ENCODE measurements around the gene VEGFB.
A peak's percentile ranks its signal among the peaks of the same experiment; 100 is the strongest.

The VEGFB gene

GRCh38 chr11:64241241-64241490, 6.8 kb downstream of the VEGFB start:
- no CpG with 5 or more reads among the region's 24 CpGs for WGBS (ENCODE audit: extremely low coverage, insufficient coverage, insufficient read length)
- peak overlapping the region; percentile 95 for H3K27ac ChIP-seq (ENCODE audit: low read depth, low read length)

GRCh38 chr11:64241491-64242374, 7.3 kb downstream of the VEGFB start:
- peak overlapping the region; percentile 94 for H3K4me2 ChIP-seq (ENCODE audit: low read length)
- peaks cover 35% of the 10 kb centered on the region for H3K79me1 ChIP-seq (ENCODE audit: low read length)
- H3K9me3 ChIP-seq (ENCODE audit: insufficient read depth, low read depth, low read length): peaks cover 2% of the 10 kb centered on the region
- H4K12ac ChIP-seq (ENCODE audit: low read depth, low read length): peak overlapping the region; percentile 93
- peaks cover 28 to 37% of the 10 kb centered on the region in 2 experiments for H3K4me1 ChIP-seq (ENCODE audit: control insufficient read depth in 1 of 2, insufficient read depth in 2 of 2, low read length in 2 of 2)
- WGBS (ENCODE audit: extremely low coverage, insufficient coverage, insufficient read length): no CpG with 5 or more reads among the region's 63 CpGs
- peak in 1 of 2 donors; percentile 41 for DNase-seq
- H4K91ac ChIP-seq (ENCODE audit: low read depth, low read length): peak overlapping the region; percentile 99
- H3K4ac ChIP-seq (ENCODE audit: low read depth, low read length): peak overlapping the region; percentile 93
- no peaks in the 10 kb centered on the region for H3K27me3 ChIP-seq (ENCODE audit: insufficient read depth, low read length)
- H2AFZ ChIP-seq (ENCODE audit: insufficient read depth, low read length, poor library complexity): peak overlapping the region; percentile 87
- H3K18ac ChIP-seq (ENCODE audit: low read length): peak overlapping the region; percentile 96
- peak overlapping the region; percentile 94 for H2BK5ac ChIP-seq (ENCODE audit: low read depth, low read length, poor library complexity)
- H2BK12ac ChIP-seq (ENCODE audit: low read length): no peak overlapping the region
- H3K79me2 ChIP-seq (ENCODE audit: control insufficient read depth, insufficient read depth, low read length, poor library complexity): peaks cover 29% of the 10 kb centered on the region
- H3K4me3 ChIP-seq (ENCODE audit: low read depth, low read length): peak overlapping the region; percentile 71
- peak overlapping the region; percentile 93 for H4K8ac ChIP-seq (ENCODE audit: low read depth, low read length)
- H3K27ac ChIP-seq (ENCODE audit: low read depth, low read length): peak overlapping the region; percentile 95
- peak overlapping the region; percentile 80 for H2AK5ac ChIP-seq (ENCODE audit: low read length)
- H3K14ac ChIP-seq (ENCODE audit: low read length): peak overlapping the region; percentile 92
- H3K36me3 ChIP-seq (ENCODE audit: control insufficient read depth in 1 of 2, insufficient read depth in 2 of 2, low read length in 2 of 2): peaks cover 41 to 47% of the 10 kb centered on the region in 2 experiments
- H2BK120ac ChIP-seq (ENCODE audit: insufficient read depth, low read length, poor library complexity): peak overlapping the region; percentile 79
- no peak overlapping the region for H3K23ac ChIP-seq (ENCODE audit: low read length)
- peak overlapping the region; percentile 84 for H3K9ac ChIP-seq (ENCODE audit: low read length)

More at GRCh38 chr11:64241241-64241490, 6.8 kb downstream of the VEGFB start:
- H2BK5ac ChIP-seq (ENCODE audit: low read depth, low read length, poor library complexity): peak overlapping the region; percentile 98
- H2BK12ac ChIP-seq (ENCODE audit: low read length): no peak overlapping the region
- H3K4ac ChIP-seq (ENCODE audit: low read depth, low read length): peak overlapping the region; percentile 97
- H4K91ac ChIP-seq (ENCODE audit: low read depth, low read length): peak overlapping the region; percentile 99
- H3K23ac ChIP-seq (ENCODE audit: low read length): no peak overlapping the region
- peaks cover 42 to 47% of the 10 kb centered on the region in 2 experiments for H3K36me3 ChIP-seq (ENCODE audit: control insufficient read depth in 1 of 2, insufficient read depth in 2 of 2, low read length in 2 of 2)
- H2AK5ac ChIP-seq (ENCODE audit: low read length): peak overlapping the region; percentile 69
- H3K79me1 ChIP-seq (ENCODE audit: low read length): peaks cover 33% of the 10 kb centered on the region
- H3K4me3 ChIP-seq (ENCODE audit: low read depth, low read length): peak overlapping the region; percentile 76
- H3K18ac ChIP-seq (ENCODE audit: low read length): peak overlapping the region; percentile 87
- H2BK120ac ChIP-seq (ENCODE audit: insufficient read depth, low read length, poor library complexity): peak overlapping the region; percentile 98
- peak; percentile 99 to 100 for DNase-seq
- peak overlapping the region; percentile 68 for H3K4me2 ChIP-seq (ENCODE audit: low read length)
- peak overlapping the region; percentile 98 for H3K14ac ChIP-seq (ENCODE audit: low read length)
- H3K27me3 ChIP-seq (ENCODE audit: insufficient read depth, low read length): no peaks in the 10 kb centered on the region
- peaks cover 28 to 37% of the 10 kb centered on the region in 2 experiments for H3K4me1 ChIP-seq (ENCODE audit: control insufficient read depth in 1 of 2, insufficient read depth in 2 of 2, low read length in 2 of 2)
- peak overlapping the region; percentile 87 for H2AFZ ChIP-seq (ENCODE audit: insufficient read depth, low read length, poor library complexity)
- peak overlapping the region; percentile 95 for H4K12ac ChIP-seq (ENCODE audit: low read depth, low read length)
- peak overlapping the region; percentile 99 for H4K8ac ChIP-seq (ENCODE audit: low read depth, low read length)
- H3K9ac ChIP-seq (ENCODE audit: low read length): peak overlapping the region; percentile 68
- H3K9me3 ChIP-seq (ENCODE audit: insufficient read depth, low read depth, low read length): peaks cover 2% of the 10 kb centered on the region
- H3K79me2 ChIP-seq (ENCODE audit: control insufficient read depth, insufficient read depth, low read length, poor library complexity): peaks cover 27% of the 10 kb centered on the region

GRCh38 chr11:64243236-64243854, 9.0 kb downstream of the VEGFB start:
- Histone ChIP-seq H3K14ac (ENCODE audit: low read length) (no peak overlapping the region), H3K23ac (ENCODE audit: low read length) (no peak overlapping the region), H2AK5ac (ENCODE audit: low read length) (peak overlapping the region; percentile 18), H3K4me3 (ENCODE audit: low read depth, low read length) (no peak overlapping the region), H3K9ac (ENCODE audit: low read length) (no peak overlapping the region), H4K12ac (ENCODE audit: low read depth, low read length) (no peak overlapping the region), H3K9me3 (ENCODE audit: insufficient read depth, low read depth, low read length) (peaks cover 4% of the 10 kb centered on the region), H3K36me3 (ENCODE audit: control insufficient read depth in 1 of 2, insufficient read depth in 2 of 2, low read length in 2 of 2) (peaks cover 28 to 34% of the 10 kb centered on the region in 2 experiments), H3K4me1 (ENCODE audit: control insufficient read depth in 1 of 2, insufficient read depth in 2 of 2, low read length in 2 of 2) (peaks cover 28 to 42% of the 10 kb centered on the region in 2 experiments), H4K91ac (ENCODE audit: low read depth, low read length) (no peak overlapping the region), H3K27me3 (ENCODE audit: insufficient read depth, low read length) (no peaks in the 10 kb centered on the region), H2AFZ (ENCODE audit: insufficient read depth, low read length, poor library complexity) (peak overlapping the region; percentile 17), H3K18ac (ENCODE audit: low read length) (no peak overlapping the region), H3K79me1 (ENCODE audit: low read length) (peaks cover 44% of the 10 kb centered on the region), H3K79me2 (ENCODE audit: control insufficient read depth, insufficient read depth, low read length, poor library complexity) (peaks cover 32% of the 10 kb centered on the region), H3K27ac (ENCODE audit: low read depth, low read length) (peak overlapping the region; percentile 22), H4K8ac (ENCODE audit: low read depth, low read length) (peak overlapping the region; percentile 22), H2BK12ac (ENCODE audit: low read length) (no peak overlapping the region), H2BK120ac (ENCODE audit: insufficient read depth, low read length, poor library complexity) (no peak overlapping the region), H3K4ac (ENCODE audit: low read depth, low read length) (no peak overlapping the region), H3K4me2 (ENCODE audit: low read length) (no peak overlapping the region), H2BK5ac (ENCODE audit: low read depth, low read length, poor library complexity) (no peak overlapping the region)
- WGBS (ENCODE audit: extremely low coverage, insufficient coverage, insufficient read length): no CpG with 5 or more reads among the region's 8 CpGs
- DNase-seq: no peak

DNA sequence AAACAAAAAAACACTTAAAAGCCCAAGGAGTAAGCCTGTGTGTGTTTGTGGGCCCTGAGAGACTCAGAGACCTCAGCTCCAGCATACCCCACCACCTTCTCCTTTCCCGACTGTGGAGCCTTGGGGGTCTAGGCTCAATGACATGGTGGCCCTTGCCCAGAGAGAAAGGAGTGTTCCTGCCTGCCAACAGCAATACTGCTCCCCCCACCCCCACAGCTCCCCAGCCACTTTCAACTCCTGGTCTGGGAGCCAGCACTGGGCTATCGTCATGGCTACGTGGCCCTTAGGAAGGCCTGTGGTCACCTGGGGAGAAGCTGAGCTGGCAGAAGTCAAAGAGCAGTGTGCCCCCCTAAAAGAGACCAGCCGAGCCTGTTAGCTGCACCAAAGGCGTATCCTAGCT, 9.7 kb downstream of the VEGFB start:
- Histone ChIP-seq H2AK5ac (ENCODE audit: low read length) (no peak overlapping the region), H3K23ac (ENCODE audit: low read length) (no peak overlapping the region), H3K4me1 (ENCODE audit: control insufficient read depth in 1 of 2, insufficient read depth in 2 of 2, low read length in 2 of 2) (peaks cover 28 to 42% of the 10 kb centered on the region in 2 experiments), H4K12ac (ENCODE audit: low read depth, low read length) (no peak overlapping the region), H3K27ac (ENCODE audit: low read depth, low read length) (no peak overlapping the region), H3K4me3 (ENCODE audit: low read depth, low read length) (no peak overlapping the region), H3K4me2 (ENCODE audit: low read length) (no peak overlapping the region), H3K36me3 (ENCODE audit: control insufficient read depth in 1 of 2, insufficient read depth in 2 of 2, low read length in 2 of 2) (peaks cover 20 to 27% of the 10 kb centered on the region in 2 experiments), H4K91ac (ENCODE audit: low read depth, low read length) (no peak overlapping the region), H3K9ac (ENCODE audit: low read length) (no peak overlapping the region), H3K4ac (ENCODE audit: low read depth, low read length) (peak overlapping the region; percentile 23), H2BK120ac (ENCODE audit: insufficient read depth, low read length, poor library complexity) (no peak overlapping the region), H3K14ac (ENCODE audit: low read length) (no peak overlapping the region), H3K18ac (ENCODE audit: low read length) (peak overlapping the region; percentile 29), H3K9me3 (ENCODE audit: insufficient read depth, low read depth, low read length) (peaks cover 4% of the 10 kb centered on the region), H3K79me2 (ENCODE audit: control insufficient read depth, insufficient read depth, low read length, poor library complexity) (peaks cover 32% of the 10 kb centered on the region), H3K79me1 (ENCODE audit: low read length) (peaks cover 44% of the 10 kb centered on the region), H4K8ac (ENCODE audit: low read depth, low read length) (no peak overlapping the region), H2BK12ac (ENCODE audit: low read length) (no peak overlapping the region), H2BK5ac (ENCODE audit: low read depth, low read length, poor library complexity) (no peak overlapping the region), H3K27me3 (ENCODE audit: insufficient read depth, low read length) (no peaks in the 10 kb centered on the region), H2AFZ (ENCODE audit: insufficient read depth, low read length, poor library complexity) (no peak overlapping the region)
- no CpG with 5 or more reads among the region's 5 CpGs for WGBS (ENCODE audit: extremely low coverage, insufficient coverage, insufficient read length)
- DNase-seq: no peak

All from trophoblast cell (in vitro differentiated cells and primary cell).